ENCODE data around the gene FOXC1.

The FOXC1 gene

GRCh38 chr6:1612299-1612973, 2.7 kb downstream of the FOXC1 start:
- DNase-seq (ENCODE audit: low spot score): no peak

- DNase-seq (ENCODE audit: low spot score): no peak
Observed at GRCh38 chr6:1612974-1613306, 3.2 kb downstream of the FOXC1 start.

- DNase-seq (ENCODE audit: low spot score): no peak
Observed at GRCh38 chr6:1613346-1613687, 3.6 kb downstream of the FOXC1 start.

DNA sequence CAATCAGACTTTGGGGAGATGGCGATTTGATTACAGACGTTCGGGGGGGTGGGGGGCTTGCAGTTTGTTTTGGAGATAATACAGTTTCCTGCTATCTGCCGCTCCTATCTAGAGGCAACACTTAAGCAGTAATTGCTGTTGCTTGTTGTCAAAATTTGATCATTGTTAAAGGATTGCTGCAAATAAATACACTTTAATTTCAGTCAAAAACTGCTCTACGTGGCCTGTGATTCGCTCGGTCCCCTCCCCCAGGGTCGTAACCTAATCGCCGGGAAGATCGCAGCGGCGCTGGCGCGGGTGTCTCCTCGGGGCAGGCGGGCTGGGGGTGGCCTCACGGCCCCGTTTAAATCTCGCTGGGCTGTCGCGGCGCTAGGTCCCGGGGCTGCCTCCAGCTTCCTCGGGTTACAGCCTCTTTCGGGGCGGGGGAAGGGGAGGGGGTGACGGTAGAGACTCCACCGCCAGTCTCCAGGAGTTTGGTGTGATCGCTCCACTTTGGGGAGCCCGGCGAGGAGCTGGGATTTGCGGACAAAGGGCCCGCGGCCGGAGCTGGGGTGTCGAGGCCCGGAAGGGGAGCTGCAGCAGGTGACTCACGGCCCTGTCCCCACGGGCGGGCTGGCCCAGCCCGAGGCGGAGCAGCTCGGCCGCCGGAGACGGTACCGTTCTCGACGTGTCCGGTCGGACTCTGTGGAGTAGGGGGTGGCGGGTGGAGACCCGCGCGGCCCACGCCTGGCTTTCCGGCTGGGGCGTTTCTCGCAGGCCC, 4.2 kb downstream of the FOXC1 start:
- DNase-seq (ENCODE audit: low spot score): no peak

DNA sequence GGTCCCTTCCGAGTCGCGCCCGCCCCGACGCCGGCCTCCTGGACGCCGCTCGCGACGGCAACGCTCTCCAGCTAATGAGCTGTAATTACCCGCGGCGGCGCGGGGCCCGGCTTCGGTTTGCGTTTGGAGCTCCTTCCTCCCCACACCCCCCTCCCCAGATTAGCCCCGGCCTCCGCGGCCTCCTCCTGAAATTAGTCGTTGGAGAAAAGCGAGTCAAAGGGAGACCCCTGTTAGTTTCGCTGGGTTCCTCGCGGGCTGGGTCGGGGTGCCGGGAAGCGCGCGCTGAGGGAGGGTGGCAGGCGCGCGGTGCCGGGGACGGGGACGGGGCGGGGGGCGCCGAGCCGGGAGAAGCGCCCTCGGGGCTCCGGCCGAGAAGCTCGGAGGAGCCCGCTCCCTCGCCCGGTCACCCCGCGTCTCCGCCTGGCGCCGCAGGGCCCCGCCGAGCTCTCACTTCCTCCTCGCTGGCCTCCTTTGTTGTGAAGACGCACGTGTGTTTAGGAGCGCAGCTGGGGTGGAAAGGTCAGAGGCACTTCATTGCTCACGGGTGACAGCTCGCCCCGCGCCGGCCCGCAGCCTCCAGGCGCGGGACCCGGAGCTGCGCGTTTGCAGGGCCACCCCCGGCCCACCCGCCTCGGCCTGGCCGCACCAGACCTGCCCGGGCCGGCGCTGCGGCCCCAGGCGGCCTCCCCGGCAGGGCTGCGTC, 4.9 kb downstream of the FOXC1 start:
- no peak for DNase-seq (ENCODE audit: low spot score)

- no peak for DNase-seq (ENCODE audit: low spot score)
Observed at GRCh38 chr6:1615151-1615852, 5.6 kb downstream of the FOXC1 start.

DNA sequence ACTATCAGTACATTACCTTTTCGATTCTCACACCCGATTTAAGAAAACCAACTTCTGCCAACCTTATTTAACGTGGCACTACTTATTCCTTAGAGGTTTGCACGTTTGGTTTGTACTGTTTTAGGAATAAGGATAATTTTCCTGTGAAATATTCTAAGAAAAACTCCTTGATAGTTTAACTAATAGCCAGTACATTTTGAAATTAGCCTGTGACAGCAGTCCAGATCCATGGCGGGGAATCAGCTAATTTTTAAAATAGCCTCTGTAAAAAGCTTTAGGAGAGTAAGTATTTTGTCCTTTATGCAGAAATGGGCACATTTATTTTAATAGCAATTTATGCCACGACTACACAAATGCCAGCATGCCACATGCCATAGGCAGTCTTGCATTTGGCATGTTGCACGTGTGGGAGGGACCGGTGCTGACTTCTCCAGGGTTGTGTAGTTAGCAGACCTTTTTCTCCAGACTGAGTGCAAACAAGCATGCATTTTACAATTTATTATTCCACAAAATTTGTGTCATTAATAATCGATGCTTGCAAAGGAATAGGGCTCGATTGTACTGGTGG, 6.2 kb downstream of the FOXC1 start:
- DNase-seq (ENCODE audit: low spot score): no peak

DNA sequence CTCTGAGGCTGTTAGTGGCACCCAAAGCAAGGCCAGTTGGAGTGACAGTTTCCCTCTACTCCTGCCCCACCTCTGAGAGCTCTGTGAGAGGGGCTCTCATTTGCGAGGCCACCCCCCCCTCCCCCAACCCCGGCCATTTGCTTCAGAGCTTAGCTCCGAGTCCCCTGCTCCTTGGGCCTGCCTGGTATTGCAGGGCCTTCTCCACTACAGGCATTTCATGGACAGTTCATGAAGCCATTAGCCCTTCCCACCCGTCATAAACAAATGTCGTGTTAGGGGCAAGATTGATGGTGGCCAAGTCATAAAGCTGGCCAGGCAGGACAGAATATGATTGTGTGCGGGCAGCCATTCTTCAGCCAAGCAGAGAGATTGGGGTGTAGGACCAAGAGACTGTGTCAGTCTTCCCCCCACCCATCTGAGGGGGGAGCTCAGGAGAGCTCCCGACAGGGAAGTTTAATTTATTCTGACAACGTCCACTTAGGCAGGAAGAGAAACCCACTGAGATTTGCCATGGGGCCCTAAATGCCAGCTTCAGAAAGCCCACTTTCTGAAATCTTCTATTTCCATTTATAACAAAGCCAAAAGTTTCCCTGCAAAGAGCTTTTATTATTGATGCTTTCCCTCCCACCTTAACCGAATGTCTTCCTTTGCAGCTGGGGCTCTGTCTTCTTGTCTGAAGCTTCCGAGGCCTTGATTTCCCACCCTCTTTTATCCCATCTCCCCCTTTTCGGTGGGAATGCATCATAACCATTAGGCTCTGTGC, 7.2 kb downstream of the FOXC1 start:
- no peak for DNase-seq (ENCODE audit: low spot score)

- DNase-seq (ENCODE audit: low spot score): no peak
Observed at GRCh38 chr6:1617466-1618310, 8.0 kb downstream of the FOXC1 start.

DNA sequence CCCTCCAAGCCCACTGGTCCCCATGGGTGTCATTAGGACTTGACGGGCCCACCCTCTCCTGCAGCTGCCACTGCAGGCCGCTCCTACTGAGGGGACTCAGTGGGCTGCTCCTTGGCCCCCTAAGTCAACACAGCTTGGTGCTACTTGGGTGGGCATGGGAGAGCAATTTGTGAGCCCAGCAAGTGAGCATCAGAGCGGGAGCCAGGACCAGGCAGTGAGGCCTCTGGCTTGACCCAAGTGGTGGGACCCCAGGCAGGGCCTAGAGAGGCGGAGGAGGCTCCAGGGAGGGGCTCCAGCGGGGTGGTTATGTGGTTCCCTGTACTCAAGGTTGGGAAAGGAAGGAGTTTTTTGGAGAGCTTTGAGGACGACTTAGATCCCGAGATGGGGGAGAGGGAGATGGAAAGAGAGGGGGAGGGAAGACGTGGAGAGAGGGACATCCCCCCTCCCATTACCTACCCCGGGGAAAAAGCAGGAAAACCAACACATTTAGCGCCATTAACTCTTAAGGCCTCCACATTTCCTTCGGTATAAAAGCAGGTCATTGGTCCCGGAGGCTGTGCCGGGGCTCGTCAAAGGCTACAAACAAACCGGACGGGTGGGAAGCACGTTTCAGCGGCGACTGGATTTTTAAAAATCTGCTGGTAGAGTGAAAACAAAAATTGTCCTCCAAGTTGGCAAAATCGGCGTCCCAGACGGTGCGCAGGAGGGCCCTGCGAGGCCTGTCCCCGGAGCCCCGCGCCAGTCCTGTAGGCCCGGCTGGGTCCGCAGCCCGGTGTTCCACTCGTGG, 8.8 kb downstream of the FOXC1 start:
- no peak for DNase-seq (ENCODE audit: low spot score)

DNA sequence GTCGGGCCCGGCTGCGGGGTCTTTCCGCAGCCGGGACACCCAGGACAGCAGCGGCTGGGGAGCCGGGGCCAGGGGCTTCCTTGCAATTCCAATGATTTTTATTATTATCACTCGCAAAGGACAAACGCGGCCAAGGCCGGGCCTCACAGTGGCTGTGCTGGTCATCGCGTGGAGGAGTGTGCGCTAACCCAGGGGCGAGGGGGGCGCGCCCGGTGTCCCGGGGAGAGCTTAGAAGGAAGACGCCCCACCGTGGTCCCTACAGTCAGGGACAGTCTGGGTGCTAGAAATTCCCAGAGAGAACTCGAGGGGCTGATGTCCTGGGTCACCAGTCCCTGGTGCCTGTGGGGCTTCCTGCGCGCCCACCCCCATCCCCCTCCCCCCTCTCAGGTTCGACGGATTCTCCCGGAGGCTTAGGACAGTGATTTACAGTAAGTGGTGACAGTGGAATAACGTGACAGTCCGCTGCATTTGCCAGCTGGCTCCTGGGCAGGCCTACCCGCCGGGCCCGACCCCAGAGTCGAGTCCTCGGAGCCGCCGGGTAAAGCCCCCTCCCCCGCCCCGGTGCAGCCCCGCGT, 9.5 kb downstream of the FOXC1 start:
- DNase-seq (ENCODE audit: low spot score): no peak

DNA sequence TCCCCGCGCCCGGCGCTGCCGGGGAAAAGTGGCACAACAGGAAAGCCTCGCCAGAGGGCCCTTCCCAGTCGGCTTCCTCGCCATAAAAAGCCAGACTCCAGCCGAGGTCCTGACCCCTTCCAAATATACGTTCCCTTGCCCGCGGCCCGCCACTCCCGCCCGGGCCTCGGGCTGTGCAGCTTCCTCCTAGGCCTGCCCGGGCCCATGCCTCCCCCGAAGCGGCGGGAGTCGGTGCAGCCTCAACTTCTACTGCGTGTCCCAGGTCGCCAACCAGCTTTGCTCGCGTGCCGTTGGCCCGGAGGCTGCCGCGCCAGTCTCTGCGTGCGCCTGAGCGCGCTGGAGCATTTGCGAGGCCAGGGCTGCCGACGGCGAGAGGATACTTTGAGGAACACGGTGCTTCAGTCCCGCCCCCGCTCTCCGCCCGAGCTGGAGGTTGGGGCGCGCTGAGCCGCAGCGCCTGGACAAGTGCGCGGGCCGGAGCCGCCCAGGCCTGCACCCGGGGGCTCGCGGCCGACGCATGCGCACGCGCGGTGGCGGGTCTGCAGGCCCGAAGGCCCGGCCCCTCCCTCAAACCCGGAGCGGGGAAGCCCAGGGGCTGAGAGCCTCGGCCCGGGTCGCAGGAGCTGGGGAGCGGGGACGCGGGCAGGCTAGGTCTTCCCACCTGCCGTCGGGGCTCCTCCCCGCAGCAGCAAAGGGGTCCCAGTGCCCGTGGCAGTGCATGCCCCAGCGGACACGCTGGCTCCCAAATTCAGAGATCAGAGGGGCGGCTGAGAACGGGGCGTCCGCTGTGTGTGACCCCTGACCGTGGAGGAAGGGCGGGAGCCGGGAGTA, 10.2 kb downstream of the FOXC1 start:
- DNase-seq (ENCODE audit: low spot score): no peak

DNA sequence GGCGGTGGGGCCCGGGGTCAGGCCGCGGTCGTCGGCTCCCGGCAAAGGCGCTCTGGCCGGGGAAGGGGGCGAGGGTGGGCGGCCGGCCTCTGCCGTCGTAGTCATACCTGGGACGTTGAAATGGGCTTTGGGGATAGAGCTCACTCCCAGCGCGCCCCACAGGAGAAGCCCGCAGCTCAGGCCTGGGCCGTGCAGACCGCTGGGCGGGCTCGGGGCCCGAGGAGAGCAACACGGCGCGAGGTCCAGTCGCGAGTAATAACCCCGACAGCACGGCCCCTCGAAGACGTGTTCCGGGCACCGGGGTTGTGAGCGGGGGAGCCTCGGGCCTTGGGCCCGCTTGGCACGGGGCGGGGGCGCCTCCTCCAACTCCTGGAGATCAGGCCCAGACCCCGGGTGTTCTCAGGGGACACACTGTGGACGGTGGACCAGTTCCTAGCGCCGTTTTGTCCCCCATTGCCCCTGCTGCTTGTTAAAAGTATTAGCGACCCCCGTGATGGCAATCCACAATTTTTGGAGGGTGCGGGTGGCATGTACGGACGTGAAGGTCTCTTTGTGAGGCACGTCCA, 10.9 kb downstream of the FOXC1 start:
- DNase-seq (ENCODE audit: low spot score): no peak

DNA sequence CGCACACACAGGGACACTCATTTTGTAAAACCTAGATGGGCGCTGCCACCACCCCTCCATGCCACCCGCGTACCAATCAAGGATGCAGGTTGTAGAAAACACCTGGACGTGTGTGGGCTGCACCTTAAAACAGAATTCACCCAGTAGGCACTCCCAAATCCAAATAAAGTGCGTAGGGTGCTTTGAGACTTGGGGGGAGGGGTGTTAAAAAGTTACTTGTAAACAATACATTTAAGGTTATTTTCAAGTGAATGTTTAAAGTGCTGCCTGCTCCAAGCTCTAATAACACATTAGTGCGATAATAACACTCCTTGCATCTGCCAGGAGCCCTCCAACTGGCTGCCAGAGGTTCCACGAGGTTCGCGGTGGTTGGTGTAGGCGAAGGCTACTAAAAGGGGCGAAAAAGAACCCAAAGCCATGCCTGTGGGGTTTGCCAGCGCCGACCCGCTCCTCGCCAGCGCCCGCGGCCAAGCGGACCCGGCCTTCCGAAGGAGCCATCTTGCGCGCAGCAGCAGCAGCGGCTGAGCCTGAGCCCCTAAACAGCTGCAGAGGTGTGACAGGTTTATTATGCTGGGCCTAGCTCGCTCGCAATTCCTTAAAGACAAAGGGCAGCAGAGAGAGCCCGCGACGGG, 11.5 kb downstream of the FOXC1 start:
- no peak for DNase-seq (ENCODE audit: low spot score)

- DNase-seq (ENCODE audit: low spot score): no peak
Observed at GRCh38 chr6:1622220-1622850, 12.6 kb downstream of the FOXC1 start.

- DNase-seq (ENCODE audit: low spot score): no peak
Observed at GRCh38 chr6:1622851-1623768, 13.4 kb downstream of the FOXC1 start.

- no peak for DNase-seq (ENCODE audit: low spot score)
Observed at GRCh38 chr6:1623769-1624057, 14.0 kb downstream of the FOXC1 start.
